HG02798 (cell line): ENCODE measurements around the gene GNRH2.
"Not testable (repeated sequence)": the region's sequence is repeated elsewhere in the genome, so short reads cannot be mapped to it uniquely, and the experiment has no call there.

Experiments used
- ATAC-seq: cut with Tn5 transposase; IDR thresholded peaks from one replicate; pipeline ENCODE4 v1.9.1; 2021; ENCODE audit warnings: mild to moderate bottlenecking; ENCODE audit not compliant: unreplicated experiment, poor library complexity

The GNRH2 gene

DNA sequence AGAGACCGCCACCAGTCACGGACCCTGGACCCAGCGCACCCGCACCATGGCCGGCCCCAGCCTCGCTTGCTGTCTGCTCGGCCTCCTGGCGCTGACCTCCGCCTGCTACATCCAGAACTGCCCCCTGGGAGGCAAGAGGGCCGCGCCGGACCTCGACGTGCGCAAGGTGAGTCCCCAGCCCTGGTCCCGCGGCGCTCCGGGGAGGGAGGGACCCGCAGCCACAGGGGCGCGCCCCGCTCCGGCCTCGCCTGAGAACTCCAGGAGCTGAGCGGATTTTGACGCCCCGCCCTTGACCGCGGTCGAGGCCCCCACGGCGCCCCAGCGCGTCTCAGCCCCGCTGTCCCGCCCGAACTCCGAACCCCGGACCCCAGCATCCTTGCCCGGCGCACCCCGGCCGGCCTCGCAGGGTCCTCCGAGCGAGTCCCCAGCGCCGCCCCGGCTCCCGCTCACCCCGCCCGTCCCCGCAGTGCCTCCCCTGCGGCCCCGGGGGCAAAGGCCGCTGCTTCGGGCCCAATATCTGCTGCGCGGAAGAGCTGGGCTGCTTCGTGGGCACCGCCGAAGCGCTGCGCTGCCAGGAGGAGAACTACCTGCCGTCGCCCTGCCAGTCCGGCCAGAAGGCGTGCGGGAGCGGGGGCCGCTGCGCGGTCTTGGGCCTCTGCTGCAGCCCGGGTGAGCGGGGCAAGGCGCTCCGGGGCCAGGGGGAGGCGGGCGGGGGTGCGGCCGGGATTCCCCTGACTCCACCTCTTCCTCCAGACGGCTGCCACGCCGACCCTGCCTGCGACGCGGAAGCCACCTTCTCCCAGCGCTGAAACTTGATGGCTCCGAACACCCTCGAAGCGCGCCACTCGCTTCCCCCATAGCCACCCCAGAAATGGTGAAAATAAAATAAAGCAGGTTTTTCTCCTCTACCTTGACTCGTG, 28.4 kb downstream of the GNRH2 start, which contains the start of gene OXT:
Gene OXT, plus strand, starts transcription at position 11 of the 920 bp plus-strand sequence. Its CDS starts 36 bp downstream, at position 47.
- no peak for ATAC-seq

DNA sequence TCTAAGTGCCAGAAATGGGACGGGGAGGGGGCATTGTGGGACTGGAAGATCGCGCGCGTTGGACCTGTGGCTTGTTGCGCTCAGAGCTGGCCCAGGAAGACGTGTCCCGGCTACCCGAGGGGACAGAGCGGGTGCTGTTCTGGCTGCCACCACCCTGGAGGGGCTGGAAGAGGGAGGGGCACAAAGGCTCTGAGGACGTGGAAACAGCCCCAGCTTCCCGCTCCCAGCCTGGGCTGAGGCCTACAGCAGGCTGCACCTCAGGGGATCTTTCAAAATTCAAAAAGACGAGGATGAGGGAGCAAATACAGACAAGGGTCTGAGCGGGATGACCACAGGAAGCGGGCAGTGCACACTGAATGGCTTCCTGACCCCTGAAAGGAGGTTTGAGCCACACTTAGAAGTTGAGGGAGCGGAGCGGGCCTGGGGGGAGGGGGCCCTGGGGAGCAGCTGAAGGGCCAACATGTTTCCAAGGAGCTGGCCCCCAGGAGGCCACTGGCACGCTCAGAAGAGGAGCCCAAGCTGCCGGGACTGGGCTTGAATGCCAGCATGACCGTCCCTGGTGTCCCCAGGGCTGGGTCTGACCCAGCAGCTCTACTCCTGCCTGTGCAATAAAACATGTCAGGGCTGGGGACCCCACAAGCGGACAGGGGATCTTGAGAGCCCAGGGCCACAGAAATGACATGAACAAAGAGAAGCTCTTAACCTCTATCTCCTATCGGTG, 29.3 kb downstream of the GNRH2 start:
- no peak for ATAC-seq

DNA sequence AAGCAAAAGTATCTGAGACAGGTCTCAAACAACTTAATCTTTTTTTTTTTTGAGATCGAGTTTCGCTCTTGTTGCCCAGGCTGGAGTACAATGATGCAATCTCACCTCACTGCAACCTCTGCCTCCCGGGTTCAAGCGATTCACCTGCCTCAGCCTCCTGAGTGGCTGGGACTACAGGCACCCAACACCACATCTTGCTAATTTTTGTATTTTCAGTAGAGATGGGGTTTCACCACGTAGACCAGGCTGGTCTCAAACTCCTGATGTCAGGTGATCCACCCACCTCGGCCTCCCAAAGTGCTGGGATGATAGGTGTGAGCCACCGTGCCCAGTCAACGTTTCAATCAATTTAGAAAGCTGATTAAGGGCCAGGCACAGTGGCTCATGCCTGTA, 29.8 kb downstream of the GNRH2 start:
- ATAC-seq, result not testable (repeated sequence)

DNA sequence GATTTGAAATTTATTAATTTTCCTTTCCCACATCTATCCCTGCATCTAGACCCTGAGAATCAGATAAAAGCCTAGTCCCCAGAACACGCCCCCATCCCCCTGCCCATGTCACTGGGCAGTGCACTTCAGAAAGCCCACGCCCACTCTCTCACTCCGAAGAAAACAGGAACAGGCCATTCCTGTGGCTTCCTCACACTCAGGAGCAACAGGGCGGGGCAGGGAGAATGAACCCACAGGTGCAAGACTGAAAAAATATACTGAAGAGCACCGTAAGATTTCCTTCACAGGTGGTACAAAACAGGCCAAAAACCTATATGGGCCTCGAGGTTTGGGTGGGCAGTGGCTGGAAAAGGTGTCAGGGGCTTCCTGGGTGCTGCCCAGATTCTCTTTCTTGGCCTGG, 31.4 kb downstream of the GNRH2 start:
- no peak for ATAC-seq

DNA sequence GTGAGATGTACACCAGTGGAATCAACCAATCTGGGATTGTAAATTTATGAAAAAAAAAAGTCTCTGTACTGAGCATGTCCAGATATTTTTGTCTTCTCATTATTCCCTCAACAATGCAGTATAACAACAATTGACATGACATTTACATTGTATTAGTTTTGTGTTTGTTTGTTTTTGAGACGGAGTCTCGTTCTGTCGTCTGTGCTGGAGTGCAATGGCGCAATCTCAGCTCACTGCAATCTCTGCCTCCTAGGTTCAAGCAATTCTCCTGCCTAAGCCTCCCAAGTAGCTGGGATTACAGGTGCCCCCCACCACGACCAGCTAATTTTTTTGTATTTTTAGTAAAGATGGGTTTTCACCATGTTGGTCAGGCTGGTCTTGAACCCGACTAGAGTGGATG, 31.9 kb downstream of the GNRH2 start:
- ATAC-seq, result not testable (repeated sequence)

DNA sequence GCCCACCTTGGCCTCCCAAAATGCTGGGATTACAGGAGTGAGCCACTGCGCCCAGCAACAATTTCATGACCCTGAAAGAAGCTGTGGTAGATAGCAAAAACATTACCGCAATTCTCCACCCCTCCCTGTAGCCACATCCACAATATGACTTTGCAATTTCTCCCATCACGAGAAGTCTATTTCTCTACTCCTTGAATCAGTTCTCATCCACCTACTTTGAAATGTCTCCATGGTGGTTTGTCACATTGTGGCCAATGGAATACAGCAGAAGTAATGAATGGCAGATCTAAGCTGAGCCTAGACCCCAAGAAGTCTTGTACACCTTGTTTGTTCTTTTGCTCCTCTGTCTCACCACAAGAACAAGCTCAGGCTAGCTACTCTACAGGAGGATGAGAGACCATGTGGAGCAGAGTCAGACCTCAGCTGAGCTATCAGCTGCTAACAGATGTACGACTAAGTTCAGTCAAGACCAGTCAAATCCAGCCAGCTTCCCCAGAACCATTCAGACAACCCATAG, 34.3 kb downstream of the GNRH2 start:
- ATAC-seq, result no peak

DNA sequence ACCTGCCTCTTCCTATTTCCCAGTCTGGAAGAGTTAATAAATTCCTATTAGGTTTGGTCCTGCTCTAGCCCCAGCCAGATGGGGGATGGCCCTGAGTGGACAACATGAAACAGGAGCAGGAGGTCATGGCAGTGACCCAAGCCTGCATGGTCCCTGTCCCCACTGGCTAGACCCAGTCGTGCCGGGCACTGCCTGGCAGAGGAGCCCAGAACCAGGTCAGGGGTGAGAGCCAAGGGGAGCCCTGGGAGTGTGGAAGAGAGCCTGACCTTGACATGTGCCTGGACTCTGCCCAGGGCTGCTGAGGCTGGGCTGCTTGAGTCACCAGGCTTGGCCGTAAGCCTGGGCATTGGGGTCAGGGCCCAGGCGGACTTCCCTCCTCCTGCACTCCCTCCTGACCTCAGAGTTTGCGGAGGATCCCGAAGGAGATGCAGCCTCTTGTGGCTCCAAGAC, 37.5 kb downstream of the GNRH2 start:
- no peak for ATAC-seq

DNA sequence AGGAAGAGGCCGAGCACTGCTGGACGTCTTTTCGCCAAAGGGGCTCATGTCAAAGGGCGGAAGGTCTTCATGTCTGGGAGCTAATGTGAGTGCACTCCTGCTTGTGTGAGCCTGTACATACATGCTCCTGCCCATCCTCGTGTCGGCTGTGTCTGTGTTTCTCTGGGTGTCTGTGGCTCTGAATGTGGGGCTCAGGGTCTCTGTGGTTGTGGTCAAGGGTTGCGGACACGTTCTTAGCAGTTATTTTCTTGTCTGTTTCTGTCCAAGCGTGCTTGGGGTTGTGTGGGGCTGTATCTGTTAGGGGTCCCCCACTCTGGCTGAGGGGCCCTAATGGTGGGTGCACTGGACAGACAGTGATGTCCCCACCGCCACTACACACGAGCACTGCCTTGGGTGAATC, 38.2 kb downstream of the GNRH2 start:
- no peak for ATAC-seq

DNA sequence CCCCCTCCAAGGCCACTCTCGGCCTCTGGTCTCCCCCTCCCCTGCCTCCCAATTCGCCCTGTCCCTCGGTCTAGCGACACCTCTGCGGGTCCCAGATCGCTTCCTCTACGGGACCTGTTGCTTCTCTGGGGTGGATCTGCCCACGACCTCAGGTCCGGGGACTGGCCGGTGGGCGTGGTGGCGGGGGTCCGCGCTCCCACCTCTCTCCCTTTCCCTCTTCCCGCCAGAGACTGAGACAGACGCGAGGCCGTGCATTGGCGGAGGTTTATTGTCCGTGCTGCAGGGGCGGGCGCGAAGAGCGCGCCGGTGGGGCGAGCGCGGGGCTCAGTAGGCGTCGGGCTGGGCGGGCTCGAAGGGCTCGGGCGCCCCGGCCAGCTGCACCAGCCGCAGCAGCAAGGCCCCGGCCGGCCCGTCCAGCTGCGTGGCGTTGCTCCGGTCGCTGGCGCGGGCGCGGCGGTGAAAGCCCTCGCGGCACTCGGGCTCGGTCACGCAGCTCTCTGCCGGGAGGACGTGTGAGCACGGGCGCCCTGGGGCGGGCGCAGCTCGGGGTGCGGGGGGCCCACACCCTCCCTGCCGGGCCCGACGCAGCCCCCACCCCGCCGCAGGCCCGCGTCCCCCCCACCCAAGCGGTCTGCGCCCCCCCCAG, 39.0 kb downstream of the GNRH2 start:
- ATAC-seq, result no peak

DNA sequence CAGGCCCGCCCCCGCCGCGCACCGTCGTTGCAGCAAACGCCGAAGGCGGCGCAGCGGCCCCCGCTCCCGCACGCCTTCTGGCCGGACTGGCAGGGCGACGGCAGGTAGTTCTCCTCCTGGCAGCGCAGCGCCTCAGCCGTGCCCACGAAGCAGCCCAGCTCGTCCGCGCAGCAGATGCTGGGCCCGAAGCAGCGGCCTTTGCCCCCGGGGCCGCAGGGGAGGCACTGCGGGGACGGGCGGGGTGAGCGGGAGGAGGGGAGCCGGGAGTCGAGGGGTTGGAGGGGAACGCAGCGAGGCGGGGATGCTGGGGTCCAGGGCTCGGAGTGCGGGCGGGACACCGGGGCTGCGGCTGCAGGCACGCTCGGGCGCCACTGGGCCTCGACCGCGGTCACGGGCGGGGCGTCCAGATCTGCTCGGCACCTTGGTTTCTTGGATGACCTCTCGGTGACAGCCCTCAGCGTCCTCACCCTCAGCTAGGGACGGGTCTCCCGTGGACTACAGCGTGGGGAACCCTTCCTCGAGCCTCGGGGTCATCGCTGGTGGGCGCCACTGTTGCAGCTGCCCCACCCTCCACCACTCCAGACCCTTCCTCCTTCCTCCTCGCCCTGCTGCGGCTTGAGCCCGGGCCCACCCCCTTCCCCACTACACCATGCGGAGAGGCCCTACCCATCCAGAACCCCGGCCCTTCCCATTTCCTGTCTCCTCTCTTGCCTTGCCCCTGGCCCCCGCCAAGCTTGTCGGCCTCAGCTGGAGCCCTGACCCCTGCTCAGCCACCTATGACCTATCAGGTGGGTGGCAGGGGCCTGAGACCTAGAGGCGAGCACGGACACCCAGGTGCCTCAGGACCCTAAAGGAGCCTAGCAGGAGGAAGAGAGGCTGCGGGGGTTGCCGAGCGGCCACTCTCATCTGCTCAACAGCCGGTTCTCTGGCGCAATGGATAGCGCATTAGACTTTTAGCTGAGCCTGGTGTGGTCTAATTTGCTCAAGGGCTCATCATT, 39.8 kb downstream of the GNRH2 start:
- no peak for ATAC-seq

DNA sequence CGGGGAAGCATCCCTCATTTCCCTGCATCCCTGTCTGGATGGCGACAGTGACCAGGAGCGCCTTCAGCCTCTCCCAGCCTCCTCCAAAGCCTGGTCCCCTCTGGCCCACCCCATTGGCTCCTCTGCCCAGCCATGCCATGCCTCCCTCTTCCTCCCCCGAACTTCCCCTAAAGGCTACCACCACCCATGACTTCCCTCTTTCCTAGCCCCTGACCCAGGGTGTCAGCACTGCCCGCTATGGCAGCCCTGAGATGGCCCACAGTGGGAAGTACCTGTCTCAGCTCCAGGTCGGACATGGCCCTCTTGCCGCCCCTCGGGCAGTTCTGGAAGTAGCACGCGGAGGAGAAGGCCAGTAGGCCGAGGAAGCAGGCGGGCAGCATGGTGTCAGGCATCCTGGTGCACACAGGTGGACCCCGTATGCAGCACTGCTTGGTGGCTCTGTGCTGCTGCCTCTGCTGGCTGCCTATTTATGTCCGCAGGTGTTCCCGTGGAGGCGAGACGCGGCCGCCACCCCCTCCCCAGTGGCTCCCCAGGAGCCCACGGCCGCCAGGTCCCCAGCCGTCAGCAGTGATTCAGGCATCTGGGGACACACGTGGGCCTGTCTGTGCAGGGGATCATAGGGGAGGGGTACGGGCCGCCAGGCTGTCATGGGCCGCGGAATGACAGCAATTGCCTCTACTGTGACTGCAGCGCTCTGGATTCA, 41.0 kb downstream of the GNRH2 start, which contains the start of gene AVP:
Gene AVP, minus strand, starts transcription at position 442 of the 703 bp plus-strand sequence. Its CDS starts 50 bp downstream, at position 392.
- ATAC-seq, result no peak

DNA sequence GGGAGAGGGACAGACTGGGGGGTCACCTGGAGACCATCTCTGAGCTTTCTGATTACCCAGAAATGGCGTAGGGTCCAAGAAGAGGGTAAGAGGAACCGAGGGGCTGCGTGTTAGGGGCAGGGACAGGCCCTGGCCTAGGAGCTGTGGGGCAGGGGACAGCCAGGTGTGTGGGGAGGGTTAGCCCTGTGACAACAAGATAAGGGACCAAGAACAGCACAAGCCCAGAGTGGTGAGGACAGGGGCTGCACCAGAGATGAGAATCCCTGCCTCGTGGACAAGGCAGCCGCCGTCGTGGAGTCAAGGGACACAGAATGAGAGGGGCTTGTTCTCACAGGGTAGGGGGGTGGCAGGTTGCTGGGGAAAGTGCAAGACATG, 41.6 kb downstream of the GNRH2 start:
- no peak for ATAC-seq

DNA sequence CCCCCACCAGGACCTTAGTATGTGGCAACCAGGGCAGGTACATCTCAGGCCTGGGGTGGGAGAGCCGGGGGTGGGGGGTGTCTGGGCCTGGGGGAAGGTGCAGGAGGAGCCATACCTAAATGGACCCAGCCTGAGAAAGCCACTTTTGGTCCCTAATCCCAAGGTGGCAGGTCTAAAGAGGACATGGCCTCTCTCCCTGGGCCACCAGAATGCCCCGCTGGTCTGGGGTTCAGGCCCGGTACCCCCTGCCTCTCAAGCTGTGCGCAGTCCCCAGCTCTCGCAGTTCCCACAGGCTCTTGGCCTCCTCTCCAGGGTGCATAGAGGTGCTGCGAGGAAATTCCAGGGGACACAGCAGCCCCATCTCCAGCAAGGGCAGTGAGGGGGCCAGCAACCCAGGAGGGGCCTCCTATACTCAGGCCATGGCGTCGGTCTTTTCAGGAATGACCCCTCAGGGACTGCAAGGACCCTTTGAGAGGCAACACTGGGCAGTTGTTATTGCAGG, 42.2 kb downstream of the GNRH2 start:
- ATAC-seq, result no peak

DNA sequence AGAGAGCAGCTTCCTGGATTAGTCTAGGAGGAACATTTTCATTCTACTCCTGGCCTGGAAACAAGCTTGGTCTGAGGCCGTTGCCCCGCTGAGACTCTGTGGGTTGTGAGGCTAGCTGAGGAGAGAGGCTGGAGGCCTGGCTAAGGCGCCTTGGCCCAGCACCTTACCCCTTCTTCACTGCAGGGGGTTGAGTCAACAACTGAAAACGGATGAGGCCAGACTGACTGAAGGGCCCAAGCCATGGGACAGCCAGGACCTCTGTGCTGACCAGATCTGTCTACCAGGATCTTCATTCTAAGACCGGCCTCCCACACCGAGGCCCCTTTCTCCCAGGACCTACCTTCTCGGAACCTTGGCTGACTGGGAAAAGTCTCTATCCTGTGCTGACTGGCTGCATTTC, 44.6 kb downstream of the GNRH2 start:
- ATAC-seq, result no peak

DNA sequence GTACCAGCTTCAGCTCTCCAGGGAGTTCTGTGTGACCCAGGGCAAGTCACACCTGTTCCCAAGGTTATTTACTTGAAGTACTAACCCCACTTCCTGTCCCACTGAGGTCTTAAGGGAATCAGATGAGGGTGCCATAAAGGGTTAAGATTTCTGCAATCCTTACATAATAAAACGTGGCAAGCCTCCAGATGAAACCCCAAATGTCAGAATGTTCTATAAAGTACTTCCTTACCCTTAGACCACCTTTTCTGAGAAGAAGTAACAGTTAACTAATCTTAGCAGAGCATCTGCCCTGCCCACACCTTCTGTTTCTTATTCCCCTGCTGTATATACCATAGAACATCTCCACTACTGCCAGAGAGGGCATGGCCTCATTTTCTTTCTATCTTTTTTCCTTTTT, 47.1 kb downstream of the GNRH2 start:
- ATAC-seq, result no peak

DNA sequence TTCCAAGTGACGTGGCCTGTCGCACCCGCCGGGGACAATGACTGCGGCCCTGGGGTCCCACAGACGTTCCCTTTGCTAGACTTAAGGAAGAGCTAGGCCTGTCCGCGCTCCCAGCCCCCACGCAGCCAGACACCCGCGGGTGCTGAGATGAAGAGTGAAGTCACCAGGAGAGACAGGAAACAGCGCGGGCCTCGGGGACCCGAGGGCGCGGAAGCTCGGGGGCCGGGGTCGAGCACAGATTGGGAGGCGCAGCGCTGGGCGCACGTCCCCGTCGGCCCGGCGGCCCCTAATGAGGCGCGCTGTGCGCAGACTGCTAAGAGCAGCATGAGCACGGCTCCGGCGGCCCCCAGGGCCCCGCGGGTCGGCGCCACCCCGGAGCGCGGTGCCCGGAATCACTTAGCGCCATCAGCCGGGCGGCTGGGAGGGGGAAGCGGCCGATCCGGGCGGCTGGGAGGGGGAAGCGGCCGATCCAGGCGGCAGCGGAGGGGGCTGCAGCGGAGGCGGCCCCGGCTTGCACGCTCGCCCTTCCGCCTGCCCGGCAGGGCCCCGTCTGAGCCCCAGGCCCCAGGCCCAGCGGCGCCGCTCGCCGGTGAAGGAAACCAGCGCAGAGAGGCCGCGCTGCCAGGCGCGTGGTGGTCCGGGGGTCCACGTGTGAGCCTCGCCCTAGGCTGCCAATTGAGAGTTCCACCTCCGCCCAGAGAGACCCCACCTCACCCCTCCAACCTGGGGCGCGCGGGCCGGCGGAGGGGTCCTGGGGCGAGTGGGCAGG, 49.4 kb downstream of the GNRH2 start:
- ATAC-seq, result no peak

DNA sequence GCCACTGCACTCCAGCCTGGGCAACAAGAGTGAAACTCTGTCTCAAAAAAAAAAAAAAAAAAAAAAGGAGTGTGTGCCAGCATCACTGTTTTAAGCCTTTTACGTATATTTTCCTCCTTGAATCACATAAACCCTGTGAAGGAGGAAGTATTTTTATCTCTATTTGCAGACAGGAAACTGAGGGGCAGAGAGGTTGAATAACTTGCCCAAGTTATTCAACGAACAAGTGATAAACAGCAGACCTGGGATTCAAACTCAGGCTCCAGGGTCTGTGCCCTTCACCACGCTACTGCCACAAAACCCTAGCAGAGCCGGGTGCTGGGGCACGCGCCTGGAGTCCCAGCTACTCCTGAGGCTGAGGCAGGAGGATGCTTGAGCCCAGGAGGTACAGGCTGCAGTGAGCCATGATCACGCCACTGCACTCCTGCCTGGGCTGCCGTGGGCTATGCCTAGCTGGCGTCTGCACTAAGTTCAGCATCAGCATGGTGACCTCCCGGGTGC, 50.5 kb downstream of the GNRH2 start:
- ATAC-seq, result no peak
